Endothelial cell of umbilical vein (primary cell): ENCODE data around the gene LENG9. TPM values are rescaled to one million over a fixed set of nuclear protein-coding genes. Genes with fewer than 3 reads are reported as not detected.

Experiments
- BruUV-seq: library from RNA; stranded (reverse); fragments of 400-500 nt; replicated peaks from 2 replicates; lab custom pipeline; 2021; lab: Mats Ljungman, UMichigan
- CTCF ChIA-PET: fragments of 300-600, 350-600 bp; sonication (Branson Sonifier 250); formaldehyde crosslinking; loops from one replicate; lab custom pipeline; 2021; ENCODE audit warnings: antibody characterized with exemption, inconsistent platforms; lab: Charles Lee
- POLR2A ChIA-PET: fragments of 300-600, 350-600 bp; sonication (Branson Sonifier 250); formaldehyde crosslinking; loops from one replicate; lab custom pipeline; 2021; ENCODE audit warnings: antibody characterized with exemption, inconsistent platforms; lab: Charles Lee
- DNase-seq: peaks from one replicate; pipeline ENCODE4 v3.0.0-alpha.2; 2011; ENCODE audit warnings: low read depth, low spot score
- FAIRE-seq: peaks from 2 replicates; lab custom pipeline; 2011; peaks lifted over from hg19 to GRCh38; lab: Jason Lieb, UNC
- H2AFZ ChIP-seq: 2 replicates; pipeline ENCODE4 v1.6.0; 2012; ENCODE audit warnings: low read depth, low read length, control low read depth, inconsistent platforms
- H3K27ac ChIP-seq: 2 replicates; pipeline ENCODE4 v1.5.1; 2011; ENCODE audit warnings: low read depth, mild to moderate bottlenecking, control low read depth, low read length, moderate library complexity; ENCODE audit not compliant: insufficient read depth
- H3K27me3 ChIP-seq, 2 experiments: 2 replicates each; pipeline versions ENCODE4 v1.6.0 to v1.6.1; 2011; ENCODE audit warnings: low read length in 2 of 2, mixed read lengths in 1 of 2; ENCODE audit not compliant: control insufficient read depth in 2 of 2, insufficient read depth in 2 of 2
- H3K36me3 ChIP-seq, 2 experiments: 2 replicates in 1 of 2; 3 replicates in 1 of 2; pipeline ENCODE4 v1.5.1; 2011; ENCODE audit warnings: low read length in 2 of 2, mild to moderate bottlenecking in 1 of 2, moderate library complexity in 1 of 2; ENCODE audit not compliant: control insufficient read depth in 2 of 2, insufficient read depth in 2 of 2; ENCODE audit errors: extremely low read depth in 1 of 2
- H3K4me1 ChIP-seq: 3 replicates; pipeline ENCODE4 v1.5.1; 2011; ENCODE audit warnings: mild to moderate bottlenecking, low read length; ENCODE audit not compliant: control insufficient read depth, insufficient read depth; ENCODE audit errors: extremely low read depth
- H3K4me2 ChIP-seq: 2 replicates; pipeline ENCODE4 v1.6.1; 2011; ENCODE audit warnings: low read length, control low read depth, mixed read lengths; ENCODE audit not compliant: insufficient read depth
- H3K4me3 ChIP-seq, 3 experiments: fragments of 200-600 bp in 1 of 3; sonication (generic), shearing (Covaris generic) in 1 of 3; replicated peaks in 1 of 3; 2 replicates each; pipeline ENCODE4 v1.5.1; 2011 to 2016; ENCODE audit warnings: control low read depth in 3 of 3, low read length in 3 of 3, mild to moderate bottlenecking in 2 of 3, inconsistent platforms in 1 of 3, low read depth in 1 of 3, moderate library complexity in 1 of 3; ENCODE audit not compliant: insufficient read depth in 1 of 3
- H3K79me2 ChIP-seq: 2 replicates; pipeline ENCODE4 v1.6.0; 2012; ENCODE audit warnings: low read length, inconsistent platforms; ENCODE audit not compliant: control insufficient read depth, insufficient read depth
- H3K9ac ChIP-seq: replicated peaks from 2 replicates; pipeline ENCODE3; 2011; ENCODE audit warnings: low read length, control low read depth; ENCODE audit not compliant: insufficient read depth; ENCODE audit errors: extremely low read depth
- H3K9me1 ChIP-seq: replicated peaks from 3 replicates; pipeline ENCODE4 v1.6.0; 2011; ENCODE audit warnings: mild to moderate bottlenecking, low read length; ENCODE audit not compliant: control insufficient read depth, insufficient read depth; ENCODE audit errors: extremely low read depth
- H3K9me3 ChIP-seq: replicated peaks from 2 replicates; pipeline ENCODE4 v1.5.1; 2012; ENCODE audit warnings: low read length, inconsistent platforms; ENCODE audit not compliant: control insufficient read depth, insufficient read depth
- H4K20me1 ChIP-seq: replicated peaks from 2 replicates; pipeline ENCODE3; 2011; ENCODE audit warnings: mild to moderate bottlenecking, low read length; ENCODE audit not compliant: control insufficient read depth, insufficient read depth; ENCODE audit errors: extremely low read depth
- EZH2 ChIP-seq: IDR thresholded peaks from 2 replicates; pipeline ENCODE4 v1.6.1; 2012; ENCODE audit warnings: borderline replicate concordance, low read depth, mild to moderate bottlenecking, moderate library complexity, low read length, inconsistent platforms; ENCODE audit not compliant: severe bottlenecking
- GATA2 ChIP-seq: IDR thresholded peaks from 2 replicates; pipeline ENCODE4 v1.7.0; 2011; ENCODE audit warnings: low read depth, mild to moderate bottlenecking, moderate library complexity, mixed read lengths, low read length; ENCODE audit not compliant: insufficient read length, insufficient read depth
- POLR2AphosphoS5 ChIP-seq: IDR thresholded peaks from 2 replicates; pipeline ENCODE4 v1.6.1; 2012; ENCODE audit warnings: low read depth, mild to moderate bottlenecking, control low read depth, low read length, moderate library complexity; ENCODE audit not compliant: insufficient read depth
- dilution Hi-C: fragments of 300-500 bp; cut with MboI; formaldehyde crosslinking; loops from one replicate; pipeline ENCODE4 v1.15.0; 2019; ENCODE audit warnings: low sequenced_read_pairs; ENCODE audit not compliant: extremely low pct_ligation_motif_present
- intact Hi-C: fragments of 100-400 bp; cut with micrococcal nuclease; formaldehyde crosslinking; loops from one replicate; pipeline ENCODE4 v1.10.0; 2022
- polyA plus RNA-seq, 4 experiments: library from polyadenylated mRNA; depleted of rRNA in 3 of 4; stranded (reverse) in 3 of 4; unstranded in 1 of 4; fragments of >200 nt; gene quantifications; 2 replicates each; pipeline versions ENCODE4 v1.2.1 to v1.2.3, GENCODE V29; 2011 to 2012; ENCODE audit warnings: missing spikeins in 1 of 4
- total RNA-seq: library from RNA; stranded (reverse); gene quantifications from 2 replicates; pipeline ENCODE4 v1.2.3, GENCODE V29; 2021
- TF ChIP-seq, protein P1 (sequence below), 2 donors: IDR thresholded peaks; 1 replicate in 1 of 2; 2 replicates in 1 of 2; pipeline ENCODE4 v1.5.1; 2011; ENCODE audit warnings: low read length in 2 of 2, mild to moderate bottlenecking in 2 of 2, moderate library complexity in 2 of 2, control low read depth in 1 of 2, inconsistent platforms in 1 of 2, low read depth in 1 of 2; ENCODE audit not compliant: insufficient read depth in 1 of 2; ENCODE audit errors: extremely low read depth in 1 of 2

The LENG9 gene
- total and polyA plus RNA-seq, 2 donors (not counting 3 experiments of a cell fraction or from before 2014, with no cell fraction given): 0.97 to 2.8 TPM

DNA sequence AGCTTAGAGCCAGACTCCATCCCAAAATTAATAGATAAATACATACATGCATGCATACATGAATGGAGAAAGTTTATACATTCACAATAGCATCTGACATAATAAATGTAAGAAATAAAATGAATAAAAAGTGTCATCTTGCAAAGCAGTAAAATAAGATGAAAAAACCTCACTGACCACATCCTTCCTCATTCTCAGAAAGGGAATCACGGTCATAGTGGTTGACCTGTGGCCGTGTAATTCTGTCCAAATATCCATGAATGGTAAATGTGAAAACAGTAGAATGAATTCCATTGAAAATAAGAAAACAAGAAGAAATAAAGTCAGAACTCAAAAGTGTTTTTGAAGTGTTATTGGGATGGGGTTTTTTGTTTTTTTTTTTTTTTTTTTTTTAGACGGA is 19.3 kb upstream of the LENG9 start:
- CTCF ChIA-PET: interaction anchor here (4.0 kb wide), 1 partner anchor 191 kb away, joined by 42 read pairs; no protein-coding TSS in a partner anchor
- Histone ChIP-seq H4K20me1 (no peaks in the 10 kb centered on the region), H3K79me2 (no peaks in the 10 kb centered on the region), H2AFZ (no peak overlapping the region), H3K27ac (no peak overlapping the region), H3K4me2 (no peak overlapping the region), H3K4me3 (no peak overlapping the region), H3K9me3 (no peaks in the 10 kb centered on the region), H3K9ac (no peak overlapping the region), H3K36me3 (no peaks in the 10 kb centered on the region), H3K9me1 (no peaks in the 10 kb centered on the region), H3K4me1 (no peaks in the 10 kb centered on the region), H3K27me3 (no peaks in the 10 kb centered on the region)
- DNase-seq (no peak), FAIRE-seq (peak; percentile 18)
- intact Hi-C loops (no loop called here), dilution Hi-C loops (no loop called here)
- BruUV-seq: no TSS peak
- POLR2A ChIA-PET: no interaction called here
- TF ChIP-seq POLR2AphosphoS5 (no peak), GATA2 (no peak), EZH2 (no peak)
- TF ChIP-seq, protein P1, sequence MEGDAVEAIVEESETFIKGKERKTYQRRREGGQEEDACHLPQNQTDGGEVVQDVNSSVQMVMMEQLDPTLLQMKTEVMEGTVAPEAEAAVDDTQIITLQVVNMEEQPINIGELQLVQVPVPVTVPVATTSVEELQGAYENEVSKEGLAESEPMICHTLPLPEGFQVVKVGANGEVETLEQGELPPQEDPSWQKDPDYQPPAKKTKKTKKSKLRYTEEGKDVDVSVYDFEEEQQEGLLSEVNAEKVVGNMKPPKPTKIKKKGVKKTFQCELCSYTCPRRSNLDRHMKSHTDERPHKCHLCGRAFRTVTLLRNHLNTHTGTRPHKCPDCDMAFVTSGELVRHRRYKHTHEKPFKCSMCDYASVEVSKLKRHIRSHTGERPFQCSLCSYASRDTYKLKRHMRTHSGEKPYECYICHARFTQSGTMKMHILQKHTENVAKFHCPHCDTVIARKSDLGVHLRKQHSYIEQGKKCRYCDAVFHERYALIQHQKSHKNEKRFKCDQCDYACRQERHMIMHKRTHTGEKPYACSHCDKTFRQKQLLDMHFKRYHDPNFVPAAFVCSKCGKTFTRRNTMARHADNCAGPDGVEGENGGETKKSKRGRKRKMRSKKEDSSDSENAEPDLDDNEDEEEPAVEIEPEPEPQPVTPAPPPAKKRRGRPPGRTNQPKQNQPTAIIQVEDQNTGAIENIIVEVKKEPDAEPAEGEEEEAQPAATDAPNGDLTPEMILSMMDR (IDR thresholded peaks at IDR 0.05; ENCODE audit: extremely low read depth in 1 of 2, insufficient read depth in 1 of 2, low read depth in 1 of 2, low read length in 2 of 2): no peak
